ENCODE results near the gene MPP7. TPM values are rescaled to one million over a fixed set of nuclear protein-coding genes. Genes with fewer than 3 reads are reported as not detected.
A peak's percentile ranks its signal among the peaks of the same experiment; 100 is the strongest.

Gene MPP7
- total RNA-seq, 2 donors from 2014 or later, result 10.1 to 16.1 TPM

DNA sequence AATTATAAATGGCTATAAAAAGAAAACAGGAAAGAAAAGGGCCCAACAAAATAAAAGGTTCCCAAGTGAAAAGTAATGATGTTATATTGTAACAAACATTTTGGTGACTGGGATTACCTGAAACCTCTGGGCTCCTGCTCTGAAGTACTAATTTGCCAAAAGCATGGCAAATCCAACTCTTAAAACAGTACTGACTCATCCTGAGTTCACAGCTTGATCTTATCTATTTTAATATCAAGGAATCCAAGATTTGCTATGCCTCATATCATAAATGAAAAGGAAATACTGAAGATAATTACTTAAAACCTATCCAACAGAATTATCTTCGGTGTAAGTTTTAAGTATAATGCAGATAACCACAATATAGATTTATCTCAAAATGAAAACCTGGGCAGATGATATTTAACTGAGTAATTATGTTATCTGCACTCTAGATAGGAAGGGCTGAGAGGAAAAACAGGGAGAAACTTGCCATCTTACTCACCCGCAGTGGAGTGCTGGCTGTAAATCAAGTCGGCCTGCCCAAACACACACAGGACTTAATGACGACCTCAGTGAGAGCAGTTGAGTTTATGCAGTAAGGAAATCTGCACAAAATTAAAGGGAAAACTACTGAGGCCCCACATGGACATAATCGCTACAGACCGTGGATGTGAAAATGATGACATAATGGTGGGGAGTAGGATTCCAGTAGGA lies 48.4 kb downstream of the MPP7 start:
- H3K4me1 ChIP-seq (replicated peaks), result no peaks in the 10 kb centered on the region
- intact Hi-C loops (cut with DNase I), result loop anchor here (2.0 kb wide), 1 partner anchor 48 kb away; the partner anchor contains the start of gene MPP7
- WGBS, result 17% methylated on average over 6 of the region's 6 CpGs
- H3K27ac ChIP-seq, result peak overlapping the region in 1 of 2 donors; percentile 44
- DNase-seq (ENCODE audit: low spot score), result peak; percentile 16
- H3K27me3 ChIP-seq (replicated peaks; ENCODE audit: insufficient read depth), result no peaks in the 10 kb centered on the region
- no peaks in the 10 kb centered on the region for H3K9me3 ChIP-seq
- H3K4me3 ChIP-seq, result no peak overlapping the region
- H3K36me3 ChIP-seq, result no peaks in the 10 kb centered on the region
- TF ChIP-seq, protein P1, sequence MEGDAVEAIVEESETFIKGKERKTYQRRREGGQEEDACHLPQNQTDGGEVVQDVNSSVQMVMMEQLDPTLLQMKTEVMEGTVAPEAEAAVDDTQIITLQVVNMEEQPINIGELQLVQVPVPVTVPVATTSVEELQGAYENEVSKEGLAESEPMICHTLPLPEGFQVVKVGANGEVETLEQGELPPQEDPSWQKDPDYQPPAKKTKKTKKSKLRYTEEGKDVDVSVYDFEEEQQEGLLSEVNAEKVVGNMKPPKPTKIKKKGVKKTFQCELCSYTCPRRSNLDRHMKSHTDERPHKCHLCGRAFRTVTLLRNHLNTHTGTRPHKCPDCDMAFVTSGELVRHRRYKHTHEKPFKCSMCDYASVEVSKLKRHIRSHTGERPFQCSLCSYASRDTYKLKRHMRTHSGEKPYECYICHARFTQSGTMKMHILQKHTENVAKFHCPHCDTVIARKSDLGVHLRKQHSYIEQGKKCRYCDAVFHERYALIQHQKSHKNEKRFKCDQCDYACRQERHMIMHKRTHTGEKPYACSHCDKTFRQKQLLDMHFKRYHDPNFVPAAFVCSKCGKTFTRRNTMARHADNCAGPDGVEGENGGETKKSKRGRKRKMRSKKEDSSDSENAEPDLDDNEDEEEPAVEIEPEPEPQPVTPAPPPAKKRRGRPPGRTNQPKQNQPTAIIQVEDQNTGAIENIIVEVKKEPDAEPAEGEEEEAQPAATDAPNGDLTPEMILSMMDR (IDR thresholded peaks at IDR 0.05), result no peak
- TF ChIP-seq POLR2A (IDR thresholded peaks at IDR 0.05) (no peak), POLR2AphosphoS5 (IDR thresholded peaks at IDR 0.05) (no peak)

DNA sequence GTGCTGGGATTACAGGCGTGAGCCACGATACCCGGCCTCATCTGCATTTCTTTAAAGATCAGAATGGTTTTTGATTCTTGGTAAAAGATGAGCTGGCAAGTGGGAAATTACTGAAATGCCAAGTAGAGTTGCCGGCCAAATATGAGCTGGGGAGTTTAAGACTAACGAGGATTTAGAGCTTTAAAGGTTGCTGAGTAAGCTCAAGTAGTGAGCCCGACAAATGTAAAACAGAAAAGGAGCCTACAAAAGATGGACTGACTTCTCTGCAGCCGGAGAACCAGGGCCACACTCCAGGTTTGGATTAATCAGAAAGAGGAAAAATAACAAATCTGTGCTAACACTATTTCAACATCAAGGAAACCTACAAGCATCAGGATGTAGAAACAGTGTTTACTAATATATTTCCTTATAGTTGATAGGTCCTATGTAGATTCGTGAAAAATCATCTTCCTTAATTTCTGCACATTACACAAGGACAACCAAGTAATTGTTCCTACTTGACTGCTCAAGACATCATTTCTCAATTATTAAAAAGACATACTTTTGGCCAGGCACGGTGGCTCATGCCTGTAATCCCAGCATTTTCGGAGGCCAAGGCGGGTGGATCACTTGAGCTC lies 49.6 kb downstream of the MPP7 start:
- H3K27ac ChIP-seq, result no peak overlapping the region
- intact Hi-C loops (cut with DNase I), result no loop called here

More for the DNA sequence above, 49.6 kb downstream of the MPP7 start:
- Histone ChIP-seq H3K4me1 (replicated peaks) (no peaks in the 10 kb centered on the region), H3K4me3 (no peak overlapping the region), H3K27me3 (replicated peaks; ENCODE audit: insufficient read depth) (no peaks in the 10 kb centered on the region), H3K9me3 (no peaks in the 10 kb centered on the region), H3K36me3 (no peaks in the 10 kb centered on the region)
- TF ChIP-seq POLR2A (IDR thresholded peaks at IDR 0.05) (no peak), POLR2AphosphoS5 (IDR thresholded peaks at IDR 0.05) (no peak)
- TF ChIP-seq, protein P1 (IDR thresholded peaks at IDR 0.05), result no peak
- DNase-seq (ENCODE audit: low spot score), result no peak
- WGBS, result 84% methylated on average over 11 of the region's 11 CpGs

Small RNAs within 50 kb of the gene (microRNA-seq; reads per million reads assigned to microRNA genes)
- gene MIR8086, result not detected

Small RNAs within 50 kb of the gene (small RNA-seq; reads per million reads assigned to genes)
- 0 reads per million in 2 donors for gene MIR8086

Other genes with a start within 250 kb of the MPP7 start
- 100 to 1,000 TPM; 107 to 143 TPM for gene WAC, start 230.1 kb upstream of the MPP7 start, total RNA-seq

Measured in prostate gland (tissue), 2 donors.